SU-DHL-6 (cell line): Measurements from ENCODE around the gene CHIC2.
A peak's percentile ranks its signal among the peaks of the same experiment; 100 is the strongest.

ENCODE experiments used
- H2AFZ ChIP-seq: fragments of 200-600 bp; sonication (generic); 2 replicates; pipeline ENCODE4 v1.6.1; 2014; ENCODE audit warnings: low read depth, mild to moderate bottlenecking, moderate library complexity, mixed read lengths, antibody characterized with exemption, low read length; ENCODE audit not compliant: severe bottlenecking
- H3F3A ChIP-seq: fragments of 200-600 bp; shearing (Covaris generic); 2 replicates; pipeline ENCODE4 v1.6.0; 2016; ENCODE audit warnings: antibody characterized with exemption, mild to moderate bottlenecking; ENCODE audit not compliant: insufficient read depth
- H3K27ac ChIP-seq: fragments of 200-600 bp; sonication (generic); 2 replicates; pipeline ENCODE4 v1.5.1; 2016; ENCODE audit warnings: low read depth, mild to moderate bottlenecking, low read length, moderate library complexity, mixed read lengths
- H3K27me3 ChIP-seq: fragments of 200-600 bp; sonication (generic), shearing (Covaris generic); 2 replicates; pipeline ENCODE4 v1.6.0; 2014; ENCODE audit warnings: mild to moderate bottlenecking, low read length
- H3K36me3 ChIP-seq: fragments of 200-600 bp; sonication (generic); 2 replicates; pipeline ENCODE4 v1.6.1; 2014; ENCODE audit warnings: mild to moderate bottlenecking, low read length, mixed read lengths
- H3K4me2 ChIP-seq: fragments of 300-600, 200-600 bp; shearing (Covaris generic), sonication (generic); 2 replicates; pipeline ENCODE4 v1.6.0; 2014; ENCODE audit warnings: low read length, low read depth, mild to moderate bottlenecking; ENCODE audit not compliant: poor library complexity, severe bottlenecking
- H3K4me3 ChIP-seq: fragments of 200-600 bp; sonication (generic); 2 replicates; pipeline ENCODE4 v1.5.1; 2014; ENCODE audit warnings: antibody characterized with exemption, low read length, mild to moderate bottlenecking, mixed read lengths; ENCODE audit not compliant: insufficient read depth, poor library complexity, severe bottlenecking
- H3K79me2 ChIP-seq: fragments of 200-600 bp; sonication (generic); 2 replicates; pipeline ENCODE4 v1.6.1; 2014; ENCODE audit warnings: mild to moderate bottlenecking, low read length, moderate library complexity; ENCODE audit not compliant: insufficient read depth
- H3K9ac ChIP-seq: fragments of 200-600 bp; sonication (generic); 2 replicates; pipeline ENCODE4 v1.7.0; 2014; ENCODE audit warnings: mild to moderate bottlenecking, low read length
- H3K9me2 ChIP-seq: fragments of 200-600 bp; sonication (generic); replicated peaks from 2 replicates; pipeline ENCODE4 v1.6.1; 2014; ENCODE audit warnings: low read length; ENCODE audit not compliant: insufficient read depth
- H3K9me3 ChIP-seq: fragments of 200-600 bp; sonication (generic); 2 replicates; pipeline ENCODE4 v1.6.1; 2014; ENCODE audit warnings: low read length, mixed read lengths; ENCODE audit not compliant: insufficient read depth
- H4K20me1 ChIP-seq: fragments of 200-600 bp; sonication (generic); 2 replicates; pipeline ENCODE4 v1.6.1; 2014; ENCODE audit warnings: low read depth, mild to moderate bottlenecking, antibody characterized with exemption, low read length, moderate library complexity, mixed read lengths
- EZH2phosphoT487 ChIP-seq: fragments of 200-600 bp; sonication (generic), shearing (Covaris generic); conservative IDR thresholded peaks from 2 replicates; pipeline ENCODE4 v1.6.1; 2018; ENCODE audit warnings: mild to moderate bottlenecking, antibody characterized with exemption, low read length, moderate library complexity, mixed read lengths
- TF ChIP-seq, protein P1 (sequence below): fragments of 200-600 bp; sonication (generic); IDR thresholded peaks from one replicate; pipeline ENCODE4 v1.5.1; 2017; ENCODE audit warnings: antibody characterized with exemption, mild to moderate bottlenecking, low read length, moderate library complexity; ENCODE audit not compliant: insufficient read depth, poor library complexity, severe bottlenecking

Gene CHIC2

DNA sequence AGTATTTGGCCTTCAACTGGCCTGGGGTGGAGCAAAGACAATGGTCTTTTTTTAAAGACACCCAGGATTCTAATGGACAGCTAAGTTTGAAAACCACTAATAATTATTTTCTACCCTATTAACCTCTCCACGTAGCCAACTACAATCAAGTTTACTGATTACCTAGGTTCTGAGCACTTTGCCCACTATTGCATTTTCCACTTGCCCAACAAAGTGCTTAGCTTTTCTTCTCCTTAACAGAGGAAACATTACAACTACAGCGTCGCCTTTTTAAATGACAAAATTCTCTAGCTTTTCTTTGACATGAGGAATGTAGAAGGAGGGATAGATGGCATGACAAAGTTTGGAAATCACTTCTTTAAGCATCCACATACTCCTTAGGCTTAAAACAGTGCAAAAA is 2.0 kb downstream of the CHIC2 start:
- Histone ChIP-seq H3K79me2 (peaks cover 66% of the 10 kb centered on the region), H3K9ac (peak overlapping the region; percentile 85), H3K27ac (0 out of 2 replicates have a peak overlapping the region, but pooled peaks have one; percentile 72), H3K9me2 (no peaks in the 10 kb centered on the region), H2AFZ (no peak overlapping the region), H3K4me3 (peak overlapping the region; percentile 81), H4K20me1 (no peaks in the 10 kb centered on the region), H3K36me3 (no peaks in the 10 kb centered on the region), H3K9me3 (no peaks in the 10 kb centered on the region), H3K4me2 (peak overlapping the region; percentile 88), H3F3A (peaks cover 5% of the 10 kb centered on the region; the same call in 1 of the 2 replicates), H3K27me3 (no peaks in the 10 kb centered on the region)
- TF ChIP-seq EZH2phosphoT487, result no peak
- TF ChIP-seq, protein P1, sequence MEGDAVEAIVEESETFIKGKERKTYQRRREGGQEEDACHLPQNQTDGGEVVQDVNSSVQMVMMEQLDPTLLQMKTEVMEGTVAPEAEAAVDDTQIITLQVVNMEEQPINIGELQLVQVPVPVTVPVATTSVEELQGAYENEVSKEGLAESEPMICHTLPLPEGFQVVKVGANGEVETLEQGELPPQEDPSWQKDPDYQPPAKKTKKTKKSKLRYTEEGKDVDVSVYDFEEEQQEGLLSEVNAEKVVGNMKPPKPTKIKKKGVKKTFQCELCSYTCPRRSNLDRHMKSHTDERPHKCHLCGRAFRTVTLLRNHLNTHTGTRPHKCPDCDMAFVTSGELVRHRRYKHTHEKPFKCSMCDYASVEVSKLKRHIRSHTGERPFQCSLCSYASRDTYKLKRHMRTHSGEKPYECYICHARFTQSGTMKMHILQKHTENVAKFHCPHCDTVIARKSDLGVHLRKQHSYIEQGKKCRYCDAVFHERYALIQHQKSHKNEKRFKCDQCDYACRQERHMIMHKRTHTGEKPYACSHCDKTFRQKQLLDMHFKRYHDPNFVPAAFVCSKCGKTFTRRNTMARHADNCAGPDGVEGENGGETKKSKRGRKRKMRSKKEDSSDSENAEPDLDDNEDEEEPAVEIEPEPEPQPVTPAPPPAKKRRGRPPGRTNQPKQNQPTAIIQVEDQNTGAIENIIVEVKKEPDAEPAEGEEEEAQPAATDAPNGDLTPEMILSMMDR, result no peak

DNA sequence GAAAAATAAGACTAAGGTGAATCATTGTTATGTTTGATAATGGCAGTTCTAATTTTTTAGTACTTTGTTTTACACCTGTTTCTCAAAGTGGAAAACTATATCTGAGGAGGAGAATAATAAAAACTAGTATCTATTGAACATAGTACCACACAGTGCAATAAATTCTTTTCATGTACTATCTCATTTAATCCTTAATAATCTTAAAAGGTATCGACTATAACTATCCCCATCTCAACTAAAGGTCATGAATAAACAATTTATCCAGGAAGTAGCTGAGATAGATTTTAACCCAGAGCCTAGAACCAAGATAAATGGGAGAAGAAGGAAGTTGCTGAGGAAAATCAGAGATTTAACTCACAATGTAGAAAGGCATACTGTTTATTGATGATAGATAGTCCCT is 2.5 kb downstream of the CHIC2 start:
- Histone ChIP-seq H3K79me2 (peaks cover 71% of the 10 kb centered on the region), H3K9me2 (no peaks in the 10 kb centered on the region), H3K4me2 (peak overlapping the region; percentile 88), H3K36me3 (no peaks in the 10 kb centered on the region), H3K9ac (no peak overlapping the region), H4K20me1 (no peaks in the 10 kb centered on the region), H3K4me3 (no peak overlapping the region), H3K9me3 (no peaks in the 10 kb centered on the region), H3F3A (peaks cover 5% of the 10 kb centered on the region; the same call in 1 of the 2 replicates), H3K27me3 (no peaks in the 10 kb centered on the region), H3K27ac (no peak overlapping the region), H2AFZ (no peak overlapping the region)
- TF ChIP-seq, protein P1, result no peak
- no peak for TF ChIP-seq EZH2phosphoT487

DNA sequence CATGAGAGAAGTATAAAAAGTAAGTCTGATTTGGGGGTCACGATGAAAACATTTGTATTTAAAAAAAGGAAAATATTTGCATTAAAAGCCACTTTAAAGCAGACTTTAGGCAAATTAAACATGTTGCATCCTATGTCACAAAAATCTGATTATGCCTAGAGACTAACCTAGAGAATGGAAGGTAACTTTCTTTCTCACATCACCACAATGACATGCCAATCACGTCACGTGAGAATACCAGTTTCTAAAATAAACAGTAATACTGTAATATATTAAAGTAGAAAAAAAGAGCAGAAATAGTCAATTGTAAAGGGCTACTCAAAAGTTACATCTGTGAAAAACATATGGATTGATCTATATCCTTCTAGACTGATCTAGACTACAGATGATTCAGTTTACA is 3.3 kb downstream of the CHIC2 start:
- Histone ChIP-seq H3K27me3 (no peaks in the 10 kb centered on the region), H2AFZ (no peak overlapping the region), H3K9me3 (no peaks in the 10 kb centered on the region), H3K4me2 (peak overlapping the region; percentile 88), H3K9ac (no peak overlapping the region), H3K79me2 (peaks cover 79% of the 10 kb centered on the region), H3F3A (peaks cover 5% of the 10 kb centered on the region; the same call in 1 of the 2 replicates), H3K27ac (no peak overlapping the region), H4K20me1 (no peaks in the 10 kb centered on the region), H3K9me2 (no peaks in the 10 kb centered on the region), H3K4me3 (no peak overlapping the region), H3K36me3 (no peaks in the 10 kb centered on the region)
- no peak for TF ChIP-seq EZH2phosphoT487
- TF ChIP-seq, protein P1, result no peak
